HG02610 (cell line): Measurements from ENCODE around the gene UNC13B.
"Not testable (repeated sequence)": the region's sequence is repeated elsewhere in the genome, so short reads cannot be mapped to it uniquely, and the experiment has no call there.

Experiments
- ATAC-seq: cut with Tn5 transposase; IDR thresholded peaks from one replicate; pipeline ENCODE4 v1.9.1; 2021; ENCODE audit warnings: mild to moderate bottlenecking, moderate library complexity; ENCODE audit not compliant: unreplicated experiment

UNC13B gene

GRCh38 chr9:35220659-35221338 lies 59.0 kb downstream of the UNC13B start:
- no peak for ATAC-seq

GRCh38 chr9:35225677-35226076 lies 63.9 kb downstream of the UNC13B start:
- ATAC-seq: no peak

GRCh38 chr9:35226651-35227050 lies 64.8 kb downstream of the UNC13B start:
- ATAC-seq: no peak

GRCh38 chr9:35227284-35227683 lies 65.5 kb downstream of the UNC13B start:
- no peak for ATAC-seq

- no peak for ATAC-seq
Measured at GRCh38 chr9:35229066-35229778, 67.4 kb downstream of the UNC13B start.

- no peak for ATAC-seq
Measured at GRCh38 chr9:35229779-35230143, 68.0 kb downstream of the UNC13B start.

GRCh38 chr9:35232867-35233544 lies 71.2 kb downstream of the UNC13B start:
- ATAC-seq: no peak

- no peak for ATAC-seq
Measured at GRCh38 chr9:35236692-35237091, 74.9 kb downstream of the UNC13B start.

- ATAC-seq: no peak
Measured at GRCh38 chr9:35237311-35237710, 75.5 kb downstream of the UNC13B start.

- not testable (repeated sequence) for ATAC-seq
Measured at GRCh38 chr9:35245945-35246344, 84.1 kb downstream of the UNC13B start.

GRCh38 chr9:35253075-35253474 lies 91.3 kb downstream of the UNC13B start:
- no peak for ATAC-seq

GRCh38 chr9:35254237-35254636 lies 92.4 kb downstream of the UNC13B start:
- no peak for ATAC-seq

GRCh38 chr9:35254984-35255857 lies 93.4 kb downstream of the UNC13B start:
- no peak for ATAC-seq

- ATAC-seq: no peak
Measured at GRCh38 chr9:35257986-35258659, 96.3 kb downstream of the UNC13B start.

- no peak for ATAC-seq
Measured at GRCh38 chr9:35258660-35259474, 97.1 kb downstream of the UNC13B start.

GRCh38 chr9:35260186-35260585 lies 98.4 kb downstream of the UNC13B start:
- no peak for ATAC-seq

GRCh38 chr9:35262064-35262463 lies 100.3 kb downstream of the UNC13B start:
- ATAC-seq: no peak

- ATAC-seq: no peak
Measured at GRCh38 chr9:35267710-35268109, 105.9 kb downstream of the UNC13B start.

- ATAC-seq: no peak
Measured at GRCh38 chr9:35269919-35270318, 108.1 kb downstream of the UNC13B start.

- no peak for ATAC-seq
Measured at GRCh38 chr9:35271637-35272036, 109.8 kb downstream of the UNC13B start.
